Prostate gland (tissue), 2 donors: ENCODE data around the gene NAA10. TPM values are rescaled to one million over a fixed set of nuclear protein-coding genes. Genes with fewer than 3 reads are reported as not detected.

Source experiments
- DNase-seq: peaks from one replicate; pipeline ENCODE4 v3.0.0-alpha.2; 2019; ENCODE audit warnings: low spot score
- H3K27ac ChIP-seq, 2 donors: fragments of 200-600 bp; sonication (generic); 2 replicates each; pipeline ENCODE4 v1.5.1; 2017 to 2019
- H3K27me3 ChIP-seq: fragments of 200-600 bp; sonication (generic); replicated peaks from 2 replicates; pipeline ENCODE4 v1.5.1; 2019; ENCODE audit not compliant: insufficient read depth
- H3K36me3 ChIP-seq, 2 donors: fragments of 200-600 bp; sonication (generic); 1 replicate in 1 of 2; 2 replicates in 1 of 2; pipeline versions ENCODE4 v1.5.1 to v1.8.1; 2017 to 2019
- H3K4me1 ChIP-seq: fragments of 200-600 bp; sonication (generic); replicated peaks from 2 replicates; pipeline ENCODE4 v1.5.1; 2019
- H3K4me3 ChIP-seq, 2 donors: fragments of 200-600 bp; sonication (generic); 2 replicates each; pipeline ENCODE4 v1.5.1; 2017 to 2019
- H3K9me3 ChIP-seq: fragments of 200-600 bp; sonication (generic); 2 replicates; pipeline ENCODE4 v1.5.1; 2017
- CTCF ChIP-seq, 4 experiments: fragments of 200-600 bp in 2 of 4; fragments of 450-650 bp in 2 of 4; sonication (generic) in 2 of 4; IDR thresholded peaks; 1 replicate in 3 of 4; 2 replicates in 1 of 4; pipeline ENCODE4 v1.5.1; 2016 to 2019; ENCODE audit warnings: antibody characterized with exemption in 4 of 4, mild to moderate bottlenecking in 2 of 4, moderate library complexity in 2 of 4
- POLR2A ChIP-seq: fragments of 450-650 bp; IDR thresholded peaks from one replicate; pipeline ENCODE4 v1.6.1; 2016; ENCODE audit warnings: antibody characterized with exemption, mild to moderate bottlenecking
- POLR2AphosphoS5 ChIP-seq: sonication (generic); formaldehyde crosslinking; IDR thresholded peaks from one replicate; pipeline ENCODE4 v1.6.1; 2017; ENCODE audit warnings: antibody characterized with exemption
- WGBS: methylation state at CpG from one replicate; pipeline ENCODE4 v1.1.5; 2018; 5-methylcytosine and 5-hydroxymethylcytosine counted together
- intact Hi-C: fragments of 100-400 bp; cut with DNase I; formaldehyde crosslinking; loops from one replicate; pipeline ENCODE4 v1.14.2; 2022
- total RNA-seq, 2 donors: library from RNA; depleted of rRNA; stranded (reverse); fragments of >200 nt; gene quantifications; one replicate each; pipeline ENCODE4 v1.1.0, GENCODE V29; 2016

NAA10 gene
- total RNA-seq, 2 donors from 2014 or later = 47.5 to 64.9 TPM

- H3K9me3 ChIP-seq = no peaks in the 10 kb centered on the region
- no peaks in the 10 kb centered on the region for H3K4me1 ChIP-seq
- H3K36me3 ChIP-seq = no peaks in the 10 kb centered on the region
- H3K27ac ChIP-seq = no peak overlapping the region
- H3K4me3 ChIP-seq = no peak overlapping the region
- WGBS = 47% methylated on average over 10 of the region's 13 CpGs
- peaks cover 2% of the 10 kb centered on the region for H3K27me3 ChIP-seq
- no peak for DNase-seq
- intact Hi-C loops = no loop called here
- TF ChIP-seq POLR2AphosphoS5 (no peak), CTCF (IDR thresholded peaks at IDR 0.05) (no peak), POLR2A (no peak)
Measured at GRCh38 chrX:153884136-153884535, 50.7 kb downstream of the NAA10 start.

- Histone ChIP-seq H3K4me3 (no peak overlapping the region), H3K9me3 (no peaks in the 10 kb centered on the region), H3K27ac (no peak overlapping the region), H3K27me3 (peaks cover 2% of the 10 kb centered on the region), H3K36me3 (no peaks in the 10 kb centered on the region), H3K4me1 (no peaks in the 10 kb centered on the region)
- intact Hi-C loops = no loop called here
- no peak for DNase-seq
- 37% methylated on average over 12 of the region's 13 CpGs for WGBS
- TF ChIP-seq CTCF (IDR thresholded peaks at IDR 0.05) (no peak), POLR2AphosphoS5 (no peak)
Measured at GRCh38 chrX:153883163-153883843, 51.5 kb downstream of the NAA10 start.

GRCh38 chrX:153882557-153882956, 52.3 kb downstream of the NAA10 start:
- Histone ChIP-seq H3K9me3 (no peaks in the 10 kb centered on the region), H3K4me1 (no peaks in the 10 kb centered on the region), H3K36me3 (no peaks in the 10 kb centered on the region), H3K27me3 (peaks cover 2% of the 10 kb centered on the region), H3K27ac (no peak overlapping the region), H3K4me3 (no peak overlapping the region)
- intact Hi-C loops = no loop called here
- no peak for TF ChIP-seq POLR2AphosphoS5
- TF ChIP-seq POLR2A = no peak
- TF ChIP-seq CTCF (IDR thresholded peaks at IDR 0.05) = no peak
- DNase-seq = no peak
- 62% methylated on average over 4 of the region's 7 CpGs for WGBS

- TF ChIP-seq POLR2AphosphoS5 (no peak), CTCF (IDR thresholded peaks at IDR 0.05) (no peak), POLR2A (no peak)
- no peaks in the 10 kb centered on the region for H3K4me1 ChIP-seq
Measured at GRCh38 chrX:153882086-153882498, 52.7 kb downstream of the NAA10 start.

GRCh38 chrX:153881281-153881680, 53.6 kb downstream of the NAA10 start:
- WGBS = 77% methylated on average over 7 of the region's 7 CpGs

More at GRCh38 chrX:153882086-153882498, 52.7 kb downstream of the NAA10 start:
- H3K36me3 ChIP-seq = no peaks in the 10 kb centered on the region
- H3K4me3 ChIP-seq = no peak overlapping the region
- intact Hi-C loops = no loop called here
- peaks cover 2% of the 10 kb centered on the region for H3K27me3 ChIP-seq
- no peaks in the 10 kb centered on the region for H3K9me3 ChIP-seq
- WGBS = 52% methylated on average over 4 of the region's 8 CpGs
- no peak overlapping the region for H3K27ac ChIP-seq
- no peak for DNase-seq

More at GRCh38 chrX:153881281-153881680, 53.6 kb downstream of the NAA10 start:
- TF ChIP-seq POLR2AphosphoS5 = no peak
- TF ChIP-seq CTCF (IDR thresholded peaks at IDR 0.05) = no peak
- no peak for TF ChIP-seq POLR2A
- intact Hi-C loops = no loop called here
- Histone ChIP-seq H3K4me3 (no peak overlapping the region), H3K27me3 (peaks cover 2% of the 10 kb centered on the region), H3K36me3 (no peaks in the 10 kb centered on the region), H3K4me1 (no peaks in the 10 kb centered on the region), H3K9me3 (no peaks in the 10 kb centered on the region), H3K27ac (no peak overlapping the region)
- DNase-seq = no peak
